H9 (cell line): ENCODE data around the gene TMPRSS12. TPM values are rescaled to one million over a fixed set of nuclear protein-coding genes. Genes with fewer than 3 reads are reported as not detected.

Experiments used
- DNase-seq: peaks from one replicate; pipeline ENCODE4 v3.0.0-alpha.2; 2017
- H2AFZ ChIP-seq: one replicate; pipeline ENCODE4 v1.6.1; 2013; ENCODE audit warnings: mild to moderate bottlenecking, low read length, control low read depth, moderate library complexity
- H2AK5ac ChIP-seq: 2 replicates; pipeline ENCODE4 v1.6.1; 2013; ENCODE audit warnings: low read length, control low read depth, mixed read lengths; ENCODE audit not compliant: insufficient read length
- H2BK120ac ChIP-seq: one replicate; pipeline ENCODE4 v1.6.1; 2013; ENCODE audit warnings: low read depth, mild to moderate bottlenecking, low read length, control low read depth, inconsistent platforms; ENCODE audit not compliant: poor library complexity, severe bottlenecking
- H2BK12ac ChIP-seq: 2 replicates; pipeline ENCODE4 v1.6.1; 2013; ENCODE audit warnings: low read length, control low read depth, mixed read lengths, low read depth; ENCODE audit not compliant: insufficient read length
- H2BK15ac ChIP-seq: 2 replicates; pipeline ENCODE4 v1.6.1; 2013; ENCODE audit warnings: low read depth, low read length, control low read depth
- H2BK20ac ChIP-seq: one replicate; pipeline ENCODE4 v1.6.1; 2013; ENCODE audit warnings: low read depth, mild to moderate bottlenecking, low read length, control low read depth, inconsistent platforms; ENCODE audit not compliant: poor library complexity, severe bottlenecking
- H2BK5ac ChIP-seq: 2 replicates; pipeline ENCODE4 v1.6.1; 2013; ENCODE audit warnings: low read length, control low read depth, mixed read lengths; ENCODE audit not compliant: insufficient read length
- H3K14ac ChIP-seq: 2 replicates; pipeline ENCODE4 v1.6.1; 2013; ENCODE audit warnings: low read length, control low read depth; ENCODE audit not compliant: insufficient read depth
- H3K18ac ChIP-seq: 2 replicates; pipeline ENCODE4 v1.6.1; 2013; ENCODE audit warnings: low read depth, mild to moderate bottlenecking, mixed read lengths, low read length, control low read depth; ENCODE audit not compliant: insufficient read length
- H3K23ac ChIP-seq: 2 replicates; pipeline ENCODE4 v1.6.1; 2013; ENCODE audit warnings: low read length, control low read depth, mixed read lengths, low read depth; ENCODE audit not compliant: insufficient read length
- H3K23me2 ChIP-seq: 2 replicates; pipeline ENCODE4 v1.6.1; 2013; ENCODE audit warnings: low read depth, mild to moderate bottlenecking, mixed read lengths, low read length, control low read depth; ENCODE audit not compliant: insufficient read length, poor library complexity, severe bottlenecking
- H3K27ac ChIP-seq: 2 replicates; pipeline ENCODE4 v1.5.1; 2013; ENCODE audit warnings: low read length, control low read depth, mixed read lengths, low read depth; ENCODE audit not compliant: insufficient read length
- H3K27me3 ChIP-seq: 2 replicates; pipeline ENCODE4 v1.6.1; 2013; ENCODE audit warnings: low read length, control low read depth, inconsistent platforms; ENCODE audit not compliant: insufficient read depth
- H3K4ac ChIP-seq: 2 replicates; pipeline ENCODE4 v1.6.1; 2013; ENCODE audit warnings: low read depth, mild to moderate bottlenecking, control low read depth, inconsistent platforms, low read length, moderate library complexity
- H3K4me1 ChIP-seq: 2 replicates; pipeline ENCODE4 v1.6.1; 2013; ENCODE audit warnings: low read length, control low read depth, inconsistent platforms; ENCODE audit not compliant: insufficient read depth
- H3K4me2 ChIP-seq: 2 replicates; pipeline ENCODE4 v1.6.1; 2013; ENCODE audit warnings: low read length, control low read depth, mixed read lengths; ENCODE audit not compliant: insufficient read length, insufficient read depth
- H3K56ac ChIP-seq: 2 replicates; pipeline ENCODE4 v1.6.1; 2013; ENCODE audit warnings: low read depth, mild to moderate bottlenecking, mixed read lengths, low read length, control low read depth; ENCODE audit not compliant: insufficient read length
- H3K79me1 ChIP-seq: 2 replicates; pipeline ENCODE4 v1.6.1; 2013; ENCODE audit warnings: low read depth, mild to moderate bottlenecking, moderate library complexity, low read length, control low read depth, inconsistent platforms; ENCODE audit not compliant: insufficient read depth, poor library complexity, severe bottlenecking
- H3K79me2 ChIP-seq: 2 replicates; pipeline ENCODE4 v1.6.1; 2013; ENCODE audit warnings: low read length, control low read depth, inconsistent platforms; ENCODE audit not compliant: insufficient read depth
- H3K9ac ChIP-seq: 2 replicates; pipeline ENCODE4 v1.6.1; 2013; ENCODE audit warnings: low read length, control low read depth, mixed read lengths; ENCODE audit not compliant: insufficient read length; ENCODE audit errors: extremely low read depth
- H3K9me3 ChIP-seq: one replicate; pipeline ENCODE4 v1.6.1; 2013; ENCODE audit warnings: low read depth, low read length, inconsistent platforms; ENCODE audit not compliant: control insufficient read depth
- H3T11ph ChIP-seq: one replicate; pipeline ENCODE4 v1.6.1; 2013; ENCODE audit warnings: mild to moderate bottlenecking, low read length, control low read depth, inconsistent platforms
- H4K20me1 ChIP-seq: one replicate; pipeline ENCODE4 v1.6.1; 2013; ENCODE audit not compliant: control insufficient read depth, insufficient read length, insufficient read depth
- H4K5ac ChIP-seq: 2 replicates; pipeline ENCODE4 v1.6.1; 2013; ENCODE audit warnings: low read depth, mild to moderate bottlenecking, mixed read lengths, low read length, control low read depth; ENCODE audit not compliant: insufficient read length
- H4K8ac ChIP-seq: replicated peaks from 2 replicates; pipeline ENCODE4 v1.6.1; 2013; ENCODE audit warnings: low read length, control low read depth, mixed read lengths, low read depth; ENCODE audit not compliant: insufficient read length
- H4K91ac ChIP-seq: 2 replicates; pipeline ENCODE4 v1.6.1; 2013; ENCODE audit warnings: low read depth, mild to moderate bottlenecking, moderate library complexity, mixed read lengths, low read length, control low read depth; ENCODE audit not compliant: insufficient read length
- H3K27ac Mint-ChIP-seq, 3 experiments: 2 replicates in 2 of 3; 3 replicates in 1 of 3; pipeline ENCODE4 v1.8.0; 2020 to 2021; ENCODE audit warnings: mixed read lengths in 3 of 3, mild to moderate bottlenecking in 1 of 3, moderate library complexity in 1 of 3
- H3K27me3 Mint-ChIP-seq: 2 replicates; pipeline ENCODE4 v1.8.0; 2021; ENCODE audit warnings: low read depth, mild to moderate bottlenecking, moderate library complexity, mixed read lengths
- H3K36me3 Mint-ChIP-seq, 3 experiments: 2 replicates in 2 of 3; 3 replicates in 1 of 3; pipeline ENCODE4 v1.8.0; 2020 to 2021; ENCODE audit warnings: low read depth in 3 of 3, mixed read lengths in 3 of 3; ENCODE audit not compliant: insufficient read depth in 1 of 3
- H3K4me1 Mint-ChIP-seq, 2 experiments: 2 replicates each; pipeline ENCODE4 v1.8.0; 2020; ENCODE audit warnings: mixed read lengths in 2 of 2
- H3K4me3 Mint-ChIP-seq, 2 experiments: 2 replicates in 1 of 2; 3 replicates in 1 of 2; pipeline ENCODE4 v1.8.0; 2020 to 2021; ENCODE audit warnings: mild to moderate bottlenecking in 2 of 2, mixed read lengths in 2 of 2, moderate library complexity in 1 of 2
- H3K9me3 Mint-ChIP-seq, 2 experiments: 2 replicates in 1 of 2; 3 replicates in 1 of 2; pipeline ENCODE4 v1.8.0; 2020; ENCODE audit warnings: mild to moderate bottlenecking in 2 of 2, mixed read lengths in 2 of 2, moderate library complexity in 1 of 2
- CTCF ChIP-seq: fragments of 200-600 bp; sonication (generic); conservative IDR thresholded peaks from 3 replicates; pipeline ENCODE4 v1.8.0; 2021; ENCODE audit warnings: antibody characterized with exemption, mild to moderate bottlenecking
- WGBS: extraction: QIAGEN DNeasy Blood & Tissue Kit; methylation state at CpG from one replicate; pipeline ENCODE4 v1.1.7; 2013; ENCODE audit warnings: missing lambda C conversion rate, low lambda C conversion rate, mixed read lengths; ENCODE audit not compliant: insufficient read length; ENCODE audit errors: extremely low coverage; 5-methylcytosine and 5-hydroxymethylcytosine counted together
- total RNA-seq: library from RNA; stranded (reverse); gene quantifications from 2 replicates; pipeline ENCODE4 v1.2.1, GENCODE V29; 2021

TMPRSS12 gene
- total RNA-seq, 1 experiment from 2014 or later: not detected

DNA sequence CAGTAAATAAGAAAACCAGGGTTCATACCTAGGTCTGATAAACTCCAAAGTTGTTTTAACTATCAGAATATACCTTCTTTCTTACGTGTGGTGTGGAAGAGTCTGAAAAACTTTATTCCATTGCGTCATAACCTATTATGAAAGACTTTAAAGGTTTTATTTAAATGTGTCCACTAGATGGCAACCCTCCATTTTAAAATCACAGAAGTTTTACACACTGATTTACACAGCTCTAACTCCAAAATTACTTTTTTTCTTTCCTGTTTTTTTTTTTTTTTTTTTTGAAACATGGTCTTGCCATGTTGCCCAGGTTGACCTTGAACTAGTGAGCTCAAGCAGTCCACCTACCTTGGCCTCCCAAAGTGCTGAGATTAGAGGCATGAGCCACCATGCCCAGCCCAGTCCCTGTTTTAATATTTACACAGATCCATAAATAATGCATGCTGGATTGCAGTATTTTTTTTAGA lies 17.3 kb upstream of the TMPRSS12 start:
- no peak overlapping the region for H3K18ac ChIP-seq
- H3K27ac ChIP-seq: no peak overlapping the region
- no peak overlapping the region for H3K4me3 Mint-ChIP-seq
- H3K56ac ChIP-seq: no peak overlapping the region
- H3K14ac ChIP-seq: no peak overlapping the region
- H4K8ac ChIP-seq: no peak overlapping the region
- no peak overlapping the region for H3K27ac Mint-ChIP-seq
- no peak overlapping the region for H2BK20ac ChIP-seq
- no peak overlapping the region for H4K5ac ChIP-seq
- no peak overlapping the region for H2BK120ac ChIP-seq
- H3K9me3 Mint-ChIP-seq: no peaks in the 10 kb centered on the region
- no peak for DNase-seq
- no peak overlapping the region for H3K4me2 ChIP-seq
- H2AK5ac ChIP-seq: no peak overlapping the region
- no peak overlapping the region for H2BK12ac ChIP-seq
- H3K4me1 Mint-ChIP-seq: peaks cover 3 to 4% of the 10 kb centered on the region in 2 experiments; a peak in 1 of 4 replicates
- no peaks in the 10 kb centered on the region for H3K23me2 ChIP-seq
- no peak overlapping the region for H2BK5ac ChIP-seq
- no peaks in the 10 kb centered on the region for H4K20me1 ChIP-seq
- H3K4ac ChIP-seq: no peak overlapping the region
- no peaks in the 10 kb centered on the region for H3K79me1 ChIP-seq
- no peak overlapping the region for H3T11ph ChIP-seq
- H3K36me3 Mint-ChIP-seq: no peaks in the 10 kb centered on the region
- H3K9ac ChIP-seq: no peak overlapping the region
- H2BK15ac ChIP-seq: no peak overlapping the region
- H3K23ac ChIP-seq: no peak overlapping the region
- no peak overlapping the region for H2AFZ ChIP-seq
- no peak overlapping the region for H4K91ac ChIP-seq
- H3K4me1 ChIP-seq: no peaks in the 10 kb centered on the region
- no CpG with 5 or more reads among the region's 2 CpGs for WGBS
- H3K27me3 ChIP-seq: no peaks in the 10 kb centered on the region
- no peaks in the 10 kb centered on the region for H3K9me3 ChIP-seq
- no peaks in the 10 kb centered on the region; the same call in 1 of the 2 replicates for H3K27me3 Mint-ChIP-seq
- H3K79me2 ChIP-seq: no peaks in the 10 kb centered on the region
- peak; percentile 68 for TF ChIP-seq CTCF
